GM18508 (cell line): Measurements from ENCODE around the gene HMGA1.
"Not testable (repeated sequence)": the region's sequence is repeated elsewhere in the genome, so short reads cannot be mapped to it uniquely, and the experiment has no call there.

Source experiments
- ATAC-seq: cut with Tn5 transposase; IDR thresholded peaks from one replicate; pipeline ENCODE4 v1.9.1; 2021; ENCODE audit warnings: moderate number of reproducible peaks; ENCODE audit not compliant: insufficient read depth, unreplicated experiment

HMGA1 gene

GRCh38 chr6:34239500-34239825 is 2.8 kb downstream of the HMGA1 start:
- no peak for ATAC-seq

- ATAC-seq = no peak
Measured at GRCh38 chr6:34239893-34240292, 3.2 kb downstream of the HMGA1 start.

GRCh38 chr6:34240329-34241248 is 3.9 kb downstream of the HMGA1 start:
- no peak for ATAC-seq

- ATAC-seq = no peak
Measured at GRCh38 chr6:34241351-34242215, 4.9 kb downstream of the HMGA1 start.

GRCh38 chr6:34242252-34243130 is 5.8 kb downstream of the HMGA1 start:
- ATAC-seq = no peak

GRCh38 chr6:34243131-34243771 is 6.6 kb downstream of the HMGA1 start:
- no peak for ATAC-seq

GRCh38 chr6:34243901-34244884 is 7.5 kb downstream of the HMGA1 start:
- no peak for ATAC-seq

- ATAC-seq = not testable (repeated sequence)
Measured at GRCh38 chr6:34245032-34245760, 8.5 kb downstream of the HMGA1 start.

- not testable (repeated sequence) for ATAC-seq
Measured at GRCh38 chr6:34245761-34246140, 9.1 kb downstream of the HMGA1 start.

- ATAC-seq = no peak
Measured at GRCh38 chr6:34246249-34246562, 9.5 kb downstream of the HMGA1 start.

- ATAC-seq = no peak
Measured at GRCh38 chr6:34246563-34247391, 10.1 kb downstream of the HMGA1 start.

GRCh38 chr6:34247481-34248197 is 11.0 kb downstream of the HMGA1 start:
- no peak for ATAC-seq

GRCh38 chr6:34248198-34248726 is 11.6 kb downstream of the HMGA1 start:
- ATAC-seq = no peak

- ATAC-seq = no peak
Measured at GRCh38 chr6:34248727-34249468, 12.2 kb downstream of the HMGA1 start, which contains the start of gene SMIM29. Gene SMIM29, minus strand, starts transcription at chr6:34249006. Its CDS starts 1,215 bp downstream, at chr6:34247791.

GRCh38 chr6:34249469-34250261 is 13.0 kb downstream of the HMGA1 start:
- ATAC-seq = no peak
